H1 (cell line): ENCODE data around the gene PDE4DIP.
"Not testable (repeated sequence)": the region's sequence is repeated elsewhere in the genome, so short reads cannot be mapped to it uniquely, and the experiment has no call there.

Experiments used
- CEBPB ChIP-seq: IDR thresholded peaks from 2 replicates; pipeline ENCODE4 v1.6.1; 2012; ENCODE audit warnings: low read depth, low read length
- EZH2 ChIP-seq: fragments of 200-600 bp; sonication (generic); IDR thresholded peaks from 2 replicates; pipeline ENCODE4 v1.7.1; 2012; ENCODE audit warnings: low read depth, mild to moderate bottlenecking, moderate library complexity, low read length, inconsistent platforms; ENCODE audit not compliant: severe bottlenecking
- GABPA ChIP-seq: IDR thresholded peaks from 2 replicates; pipeline ENCODE4 v1.6.1; 2011; ENCODE audit warnings: mild to moderate bottlenecking, low read length, moderate library complexity, borderline replicate concordance; ENCODE audit not compliant: insufficient read depth
- POLR2AphosphoS5 ChIP-seq: IDR thresholded peaks from 2 replicates; pipeline ENCODE4 v1.6.1; 2011; ENCODE audit warnings: low read depth, low read length
- TF ChIP-seq, protein P1 (sequence below): IDR thresholded peaks from 2 replicates; pipeline ENCODE4 v1.6.1; 2012; ENCODE audit warnings: inconsistent platforms
- TF ChIP-seq, protein P2 (sequence below), 3 experiments: IDR thresholded peaks; 1 replicate in 2 of 3; 2 replicates in 1 of 3; pipeline versions ENCODE4 v1.5.1 to v1.6.1; 2011; ENCODE audit warnings: low read length in 3 of 3, mild to moderate bottlenecking in 3 of 3, inconsistent platforms in 2 of 3, low read depth in 1 of 3, moderate library complexity in 1 of 3; ENCODE audit not compliant: insufficient read depth in 1 of 3; ENCODE audit errors: control extremely low read depth in 1 of 3

DNA sequence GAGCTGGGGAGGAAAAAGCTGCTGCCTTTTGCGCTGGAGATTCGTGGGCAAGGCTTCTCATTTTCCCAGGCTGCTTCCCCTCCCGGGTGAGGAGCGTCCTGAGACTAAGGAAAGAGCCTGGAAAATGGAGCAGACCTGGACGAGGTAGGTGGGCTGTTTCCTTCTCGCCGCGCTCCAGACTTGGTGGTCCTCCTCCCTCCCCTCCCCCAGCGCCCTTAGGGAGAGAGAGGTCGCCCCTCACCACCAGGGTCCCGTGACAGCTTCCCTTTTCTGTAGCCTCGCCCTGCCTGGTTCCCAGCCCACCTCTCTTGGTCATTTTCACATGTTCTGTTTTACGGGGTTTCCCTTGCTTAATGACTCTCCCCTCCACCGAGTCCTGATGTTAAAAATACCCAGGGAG, 423 bp downstream of the PDE4DIP start:
- not testable (repeated sequence) for TF ChIP-seq POLR2AphosphoS5, EZH2, GABPA, CEBPB
- TF ChIP-seq, protein P1, sequence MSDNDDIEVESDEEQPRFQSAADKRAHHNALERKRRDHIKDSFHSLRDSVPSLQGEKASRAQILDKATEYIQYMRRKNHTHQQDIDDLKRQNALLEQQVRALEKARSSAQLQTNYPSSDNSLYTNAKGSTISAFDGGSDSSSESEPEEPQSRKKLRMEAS, result not testable (repeated sequence)
- TF ChIP-seq, protein P2, sequence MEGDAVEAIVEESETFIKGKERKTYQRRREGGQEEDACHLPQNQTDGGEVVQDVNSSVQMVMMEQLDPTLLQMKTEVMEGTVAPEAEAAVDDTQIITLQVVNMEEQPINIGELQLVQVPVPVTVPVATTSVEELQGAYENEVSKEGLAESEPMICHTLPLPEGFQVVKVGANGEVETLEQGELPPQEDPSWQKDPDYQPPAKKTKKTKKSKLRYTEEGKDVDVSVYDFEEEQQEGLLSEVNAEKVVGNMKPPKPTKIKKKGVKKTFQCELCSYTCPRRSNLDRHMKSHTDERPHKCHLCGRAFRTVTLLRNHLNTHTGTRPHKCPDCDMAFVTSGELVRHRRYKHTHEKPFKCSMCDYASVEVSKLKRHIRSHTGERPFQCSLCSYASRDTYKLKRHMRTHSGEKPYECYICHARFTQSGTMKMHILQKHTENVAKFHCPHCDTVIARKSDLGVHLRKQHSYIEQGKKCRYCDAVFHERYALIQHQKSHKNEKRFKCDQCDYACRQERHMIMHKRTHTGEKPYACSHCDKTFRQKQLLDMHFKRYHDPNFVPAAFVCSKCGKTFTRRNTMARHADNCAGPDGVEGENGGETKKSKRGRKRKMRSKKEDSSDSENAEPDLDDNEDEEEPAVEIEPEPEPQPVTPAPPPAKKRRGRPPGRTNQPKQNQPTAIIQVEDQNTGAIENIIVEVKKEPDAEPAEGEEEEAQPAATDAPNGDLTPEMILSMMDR (IDR thresholded peaks at IDR 0.05; ENCODE audit: control extremely low read depth in 1 of 3, insufficient read depth in 1 of 3, low read depth in 1 of 3, low read length in 3 of 3), result not testable (repeated sequence)
